RWPE2 (cell line): ENCODE measurements around the gene CCDC181.

Source experiments
- ATAC-seq: fragments of 200-7000 bp; cut with Tn5 transposase; 3 replicates; pipeline ENCODE4 v1.9.1; 2021; ENCODE audit warnings: low read depth
- DNase-seq: peaks from one replicate; pipeline ENCODE4 v3.0.0-alpha.2; 2020; ENCODE audit warnings: low spot score
- H3K27ac ChIP-seq: fragments of 450-650 bp; 2 replicates; pipeline ENCODE4 v1.5.1; 2017; ENCODE audit warnings: mild to moderate bottlenecking; ENCODE audit not compliant: poor library complexity, severe bottlenecking
- H3K27me3 ChIP-seq: fragments of 250-450 bp; sonication (Bioruptor Pico); 2 replicates; pipeline ENCODE4 v1.5.1; 2021; ENCODE audit warnings: mild to moderate bottlenecking, moderate library complexity; ENCODE audit not compliant: insufficient read depth, poor library complexity, severe bottlenecking
- H3K36me3 ChIP-seq: fragments of 250-450 bp; sonication (Bioruptor Pico); 2 replicates; pipeline ENCODE4 v1.5.1; 2020; ENCODE audit warnings: low read depth, mild to moderate bottlenecking, moderate library complexity
- H3K4me1 ChIP-seq: fragments of 250-450 bp; sonication (Bioruptor Pico); 2 replicates; pipeline ENCODE4 v1.5.1; 2021; ENCODE audit warnings: mild to moderate bottlenecking, moderate library complexity; ENCODE audit not compliant: insufficient read depth, poor library complexity, severe bottlenecking
- H3K4me3 ChIP-seq: fragments of 250-450 bp; sonication (Bioruptor Pico); 2 replicates; pipeline ENCODE4 v1.5.1; 2021; ENCODE audit warnings: mild to moderate bottlenecking, moderate library complexity; ENCODE audit not compliant: severe bottlenecking
- H3K9me3 ChIP-seq: fragments of 250-450 bp; sonication (Bioruptor Pico); 2 replicates; pipeline ENCODE4 v1.5.1; 2021; ENCODE audit warnings: mild to moderate bottlenecking, moderate library complexity; ENCODE audit not compliant: severe bottlenecking
- CTCF ChIP-seq: fragments of 450-650 bp; IDR thresholded peaks from one replicate; pipeline ENCODE4 v1.5.1; 2017; ENCODE audit warnings: mild to moderate bottlenecking, moderate library complexity; ENCODE audit not compliant: poor library complexity, severe bottlenecking

Gene CCDC181

GRCh38 chr1:169427081-169427641 lies at the start of gene CCDC181:
CCDC181 (minus strand) TSS chr1:169427474; CDS start chr1:169424927, 2,547 bp downstream.
- H3K27ac ChIP-seq: no peak within 1 kb of the TSS
- TF ChIP-seq CTCF: no peak
- no peak for DNase-seq

GRCh38 chr1:169475806-169476387 lies 48.6 kb upstream of the CCDC181 start:
- H3K27me3 ChIP-seq: no peaks in the 10 kb centered on the region
- ATAC-seq: no peak
- no peak for DNase-seq
- H3K9me3 ChIP-seq: no peaks in the 10 kb centered on the region
- no peak overlapping the region for H3K27ac ChIP-seq
- no peak overlapping the region for H3K4me3 ChIP-seq
- TF ChIP-seq CTCF: no peak
- H3K4me1 ChIP-seq: no peaks in the 10 kb centered on the region
- peaks cover 16% of the 10 kb centered on the region for H3K36me3 ChIP-seq

More at GRCh38 chr1:169427081-169427641, at the start of gene CCDC181:
- H3K4me1 ChIP-seq: no peaks in the 10 kb centered on the region
- no peaks in the 10 kb centered on the region for H3K27me3 ChIP-seq
- no peaks in the 10 kb centered on the region for H3K36me3 ChIP-seq
- no peaks in the 10 kb centered on the region for H3K9me3 ChIP-seq
- peak; percentile 84 for ATAC-seq
- H3K4me3 ChIP-seq: peak within 1 kb of the TSS; percentile 35

GRCh38 chr1:169474302-169474995 lies 47.2 kb upstream of the CCDC181 start:
- Histone ChIP-seq H3K4me1 (no peaks in the 10 kb centered on the region), H3K36me3 (peaks cover 16% of the 10 kb centered on the region), H3K9me3 (no peaks in the 10 kb centered on the region), H3K27ac (no peak overlapping the region), H3K27me3 (no peaks in the 10 kb centered on the region), H3K4me3 (no peak overlapping the region)
- no peak for ATAC-seq
- DNase-seq: no peak
- no peak for TF ChIP-seq CTCF

GRCh38 chr1:169473347-169473746 lies 46.1 kb upstream of the CCDC181 start:
- Histone ChIP-seq H3K4me3 (no peak overlapping the region), H3K4me1 (no peaks in the 10 kb centered on the region), H3K36me3 (peaks cover 16% of the 10 kb centered on the region), H3K27ac (no peak overlapping the region), H3K27me3 (no peaks in the 10 kb centered on the region), H3K9me3 (no peaks in the 10 kb centered on the region)
- TF ChIP-seq CTCF: no peak
- DNase-seq (no peak), ATAC-seq (no peak)

GRCh38 chr1:169472738-169473137 lies 45.5 kb upstream of the CCDC181 start:
- no peaks in the 10 kb centered on the region for H3K4me1 ChIP-seq
- peaks cover 16% of the 10 kb centered on the region for H3K36me3 ChIP-seq

More at GRCh38 chr1:169472738-169473137, 45.5 kb upstream of the CCDC181 start:
- TF ChIP-seq CTCF: no peak
- Histone ChIP-seq H3K27me3 (no peaks in the 10 kb centered on the region), H3K27ac (no peak overlapping the region), H3K4me3 (no peak overlapping the region), H3K9me3 (no peaks in the 10 kb centered on the region)
- no peak for DNase-seq
- ATAC-seq: no peak
